ENCODE data around the gene AVEN.

The AVEN gene

GRCh38 chr15:34014556-34014955 is 24.4 kb downstream of the AVEN start:
- no peak for TF ChIP-seq CTCF (IDR thresholded peaks at IDR 0.05)

GRCh38 chr15:34013746-34014145 is 25.3 kb downstream of the AVEN start:
- TF ChIP-seq CTCF (IDR thresholded peaks at IDR 0.05), result no peak

GRCh38 chr15:34012461-34013028 is 26.5 kb downstream of the AVEN start:
- TF ChIP-seq CTCF (IDR thresholded peaks at IDR 0.05), result no peak

DNA sequence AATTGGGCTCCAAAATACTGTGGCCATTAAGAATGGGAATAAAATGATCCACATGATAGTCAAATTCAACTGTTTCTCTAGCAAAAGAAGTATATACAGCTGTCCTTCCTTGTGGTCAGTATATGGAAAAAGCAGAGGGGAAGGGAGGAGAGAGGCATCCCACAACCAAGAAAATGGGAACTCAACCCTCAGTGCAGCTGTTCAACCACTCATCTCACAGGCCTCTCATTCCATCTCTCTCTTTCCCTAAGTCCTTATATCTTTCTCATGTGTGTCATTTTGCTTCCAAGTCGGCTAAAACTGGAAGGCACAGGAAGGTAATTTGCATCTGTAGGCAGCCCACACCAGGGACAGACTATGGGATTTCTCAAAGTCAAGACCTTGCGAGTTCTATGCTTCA is 27.5 kb downstream of the AVEN start:
- no peak for TF ChIP-seq CTCF (IDR thresholded peaks at IDR 0.05)

- TF ChIP-seq CTCF (IDR thresholded peaks at IDR 0.05), result no peak
Measured at GRCh38 chr15:34010921-34011320, 28.1 kb downstream of the AVEN start.

GRCh38 chr15:34009656-34010055 is 29.3 kb downstream of the AVEN start:
- no peak for TF ChIP-seq CTCF (IDR thresholded peaks at IDR 0.05)

DNA sequence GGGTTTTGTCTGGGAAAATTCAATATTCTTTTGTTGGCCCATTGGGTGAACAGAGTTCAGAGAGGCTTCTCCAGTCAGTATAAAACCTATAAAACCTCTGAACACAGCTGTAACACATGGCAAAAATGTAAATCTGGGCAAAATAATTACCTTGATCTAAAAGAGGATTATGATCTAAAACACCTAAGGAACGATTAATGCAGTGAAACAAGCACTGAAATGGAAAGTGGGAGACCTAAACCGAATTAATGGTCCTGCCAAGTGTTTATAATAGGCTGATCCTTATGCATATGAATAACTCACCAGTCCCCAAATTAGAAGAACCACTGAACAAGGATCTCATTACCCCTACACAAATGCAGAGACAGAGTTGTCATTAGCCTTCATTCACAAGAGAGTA is 32.6 kb downstream of the AVEN start:
- no peak for TF ChIP-seq CTCF (IDR thresholded peaks at IDR 0.05)

- no peak for TF ChIP-seq CTCF (IDR thresholded peaks at IDR 0.05)
Measured at GRCh38 chr15:34001536-34001935, 37.5 kb downstream of the AVEN start.
